ENCODE results near the gene MAML3.

MAML3 gene

GRCh38 chr4:140028676-140029517, 125.1 kb downstream of the MAML3 start:
- TF ChIP-seq LEF1 (IDR thresholded peaks at IDR 0.05; ENCODE audit: borderline replicate concordance) (no peak), PKNOX1 (IDR thresholded peaks at IDR 0.05) (no peak), ARNT (IDR thresholded peaks at IDR 0.05) (no peak), SP1 (IDR thresholded peaks at IDR 0.05) (no peak), ZNF384 (IDR thresholded peaks at IDR 0.05) (no peak), TARDBP (IDR thresholded peaks at IDR 0.05) (no peak), SUZ12 (IDR thresholded peaks at IDR 0.05) (no peak), FOXA1 (IDR thresholded peaks at IDR 0.05) (no peak), FOXK2 (IDR thresholded peaks at IDR 0.05) (no peak), NFRKB (IDR thresholded peaks at IDR 0.05) (no peak), BHLHE40 (IDR thresholded peaks at IDR 0.05; ENCODE audit: borderline replicate concordance) (no peak), CTBP1 (IDR thresholded peaks at IDR 0.05; ENCODE audit: borderline replicate concordance) (no peak), FOXM1 (IDR thresholded peaks at IDR 0.05; ENCODE audit: borderline replicate concordance) (no peak), ELF4 (IDR thresholded peaks at IDR 0.05) (no peak)
- DNase-seq (ENCODE audit: extremely low spot score), result no peak
- ChIA-PET POLR2A (no interaction called here), CTCF (interaction anchor here (1.6 kb wide), 1 partner anchor 17 kb away, joined by 14 read pairs; no protein-coding TSS in a partner anchor)

- TF ChIP-seq HDGF (IDR thresholded peaks at IDR 0.05; ENCODE audit: borderline replicate concordance), result no peak
- TF ChIP-seq PKNOX1 (IDR thresholded peaks at IDR 0.05), result no peak
- no peak for TF ChIP-seq FOXM1 (IDR thresholded peaks at IDR 0.05; ENCODE audit: borderline replicate concordance)
- no peak for TF ChIP-seq ZNF384 (IDR thresholded peaks at IDR 0.05)
- no peak for TF ChIP-seq ARNT (IDR thresholded peaks at IDR 0.05)
- no peak for TF ChIP-seq L3MBTL2 (conservative IDR thresholded peaks at IDR 0.05)
- no peak for TF ChIP-seq LEF1 (IDR thresholded peaks at IDR 0.05; ENCODE audit: borderline replicate concordance)
- no peak for TF ChIP-seq CTBP1 (IDR thresholded peaks at IDR 0.05; ENCODE audit: borderline replicate concordance)
- TF ChIP-seq SUZ12 (IDR thresholded peaks at IDR 0.05), result no peak
- no peak for TF ChIP-seq ELF4 (IDR thresholded peaks at IDR 0.05)
- no peak for TF ChIP-seq TARDBP (IDR thresholded peaks at IDR 0.05)
- no peak for TF ChIP-seq NFRKB (IDR thresholded peaks at IDR 0.05)
- TF ChIP-seq SP1 (IDR thresholded peaks at IDR 0.05), result no peak
- TF ChIP-seq BHLHE40 (IDR thresholded peaks at IDR 0.05; ENCODE audit: borderline replicate concordance), result no peak
- no peak for TF ChIP-seq FOXK2 (IDR thresholded peaks at IDR 0.05)
- no peak for TF ChIP-seq FOXA1 (IDR thresholded peaks at IDR 0.05)
- DNase-seq (ENCODE audit: extremely low spot score), result no peak
- POLR2A ChIA-PET, result no interaction called here
- CTCF ChIA-PET, result interaction anchor here (0.5 to 1.6 kb wide), 3 partner anchors 16 to 227 kb away, joined by 3 to 14 read pairs (median 4); no protein-coding TSS in a partner anchor
Measured at GRCh38 chr4:140028101-140028500, 125.9 kb downstream of the MAML3 start.

- no peak for DNase-seq (ENCODE audit: extremely low spot score)
- TF ChIP-seq FOXK2 (IDR thresholded peaks at IDR 0.05) (no peak), L3MBTL2 (conservative IDR thresholded peaks at IDR 0.05) (no peak), FOXM1 (IDR thresholded peaks at IDR 0.05; ENCODE audit: borderline replicate concordance) (no peak), NFRKB (IDR thresholded peaks at IDR 0.05) (no peak), TARDBP (IDR thresholded peaks at IDR 0.05) (no peak), SP1 (IDR thresholded peaks at IDR 0.05) (no peak), HDGF (IDR thresholded peaks at IDR 0.05; ENCODE audit: borderline replicate concordance) (no peak), CTBP1 (IDR thresholded peaks at IDR 0.05; ENCODE audit: borderline replicate concordance) (no peak), ELF4 (IDR thresholded peaks at IDR 0.05) (no peak), LEF1 (IDR thresholded peaks at IDR 0.05; ENCODE audit: borderline replicate concordance) (no peak), FOXA1 (IDR thresholded peaks at IDR 0.05) (no peak), SUZ12 (IDR thresholded peaks at IDR 0.05) (no peak), BHLHE40 (IDR thresholded peaks at IDR 0.05; ENCODE audit: borderline replicate concordance) (no peak), ARNT (IDR thresholded peaks at IDR 0.05) (no peak), ZNF384 (IDR thresholded peaks at IDR 0.05) (no peak)
- ChIA-PET CTCF (no interaction called here), POLR2A (no interaction called here)
Measured at GRCh38 chr4:140027101-140027500, 126.9 kb downstream of the MAML3 start.

GRCh38 chr4:140025470-140025869, 128.5 kb downstream of the MAML3 start:
- no peak for DNase-seq (ENCODE audit: extremely low spot score)
- TF ChIP-seq ELF4 (IDR thresholded peaks at IDR 0.05), result no peak
- no peak for TF ChIP-seq ARNT (IDR thresholded peaks at IDR 0.05)
- no peak for TF ChIP-seq ZNF384 (IDR thresholded peaks at IDR 0.05)
- no peak for TF ChIP-seq HDGF (IDR thresholded peaks at IDR 0.05; ENCODE audit: borderline replicate concordance)
- no peak for TF ChIP-seq CTBP1 (IDR thresholded peaks at IDR 0.05; ENCODE audit: borderline replicate concordance)
- no peak for TF ChIP-seq PKNOX1 (IDR thresholded peaks at IDR 0.05)
- no peak for TF ChIP-seq L3MBTL2 (conservative IDR thresholded peaks at IDR 0.05)
- no peak for TF ChIP-seq NFRKB (IDR thresholded peaks at IDR 0.05)
- no peak for TF ChIP-seq SP1 (IDR thresholded peaks at IDR 0.05)
- no peak for TF ChIP-seq LEF1 (IDR thresholded peaks at IDR 0.05; ENCODE audit: borderline replicate concordance)
- TF ChIP-seq BHLHE40 (IDR thresholded peaks at IDR 0.05; ENCODE audit: borderline replicate concordance), result no peak
- TF ChIP-seq FOXM1 (IDR thresholded peaks at IDR 0.05; ENCODE audit: borderline replicate concordance), result no peak
- no peak for TF ChIP-seq FOXA1 (IDR thresholded peaks at IDR 0.05)
- TF ChIP-seq FOXK2 (IDR thresholded peaks at IDR 0.05), result no peak
- no peak for TF ChIP-seq SUZ12 (IDR thresholded peaks at IDR 0.05)
- TF ChIP-seq TARDBP (IDR thresholded peaks at IDR 0.05), result no peak
- CTCF ChIA-PET, result no interaction called here
- POLR2A ChIA-PET, result no interaction called here
